ENCODE measurements around the gene COX14. TPM values are rescaled to one million over a fixed set of nuclear protein-coding genes. Genes with fewer than 3 reads are reported as not detected.

The COX14 gene
- total RNA-seq, 1 experiment from 2014 or later: 74.5 TPM

- Histone ChIP-seq H3K4me1 (ENCODE audit: control insufficient read depth, insufficient read depth, low read length) (0 out of 2 replicates have a peak, but pooled peaks cover 3% of the 10 kb centered on the region), H3K36me3 (ENCODE audit: control insufficient read depth, insufficient read depth, low read length) (no peaks in the 10 kb centered on the region), H3K4me3 (ENCODE audit: low read depth in 2 of 2, low read length in 2 of 2) (no peak overlapping the region), H3K9me3 (ENCODE audit: control insufficient read depth, insufficient read depth, low read depth, low read length) (no peaks in the 10 kb centered on the region), H3K27me3 (ENCODE audit: control insufficient read depth, insufficient read depth, low read length) (no peaks in the 10 kb centered on the region), H3K27ac (ENCODE audit: low read length) (no peak overlapping the region)
- DNase-seq (ENCODE audit: low read depth, low spot score) (no peak), ATAC-seq (no peak)
- no TSS peak for BruUV-seq (replicated peaks)
- in situ Hi-C loops (cut with HindIII; ENCODE audit: low pct_unique_long_range_greater_than_20kb, low sequenced_read_pairs) (no loop called here), intact Hi-C loops (cut with micrococcal nuclease; ENCODE audit: unreplicated experiment) (no loop called here)
- CTCF ChIA-PET: interaction anchor here (0.6 to 3.9 kb wide), 3 partner anchors 9 to 99 kb away, joined by 3 to 13 read pairs (median 3); no protein-coding TSS in a partner anchor
- POLR2A ChIA-PET: no interaction called here
- TF ChIP-seq POLR2AphosphoS5 (IDR thresholded peaks at IDR 0.05; ENCODE audit: low read depth, low read length) (no peak), TCF7L2 (IDR thresholded peaks at IDR 0.05; ENCODE audit: low read depth, low read length) (no peak), SIN3A (IDR thresholded peaks at IDR 0.05; ENCODE audit: borderline replicate concordance, insufficient read depth, low read depth, low read length) (no peak), CTCF (IDR thresholded peaks at IDR 0.05) (no peak), REST (IDR thresholded peaks at IDR 0.05; ENCODE audit: insufficient read depth in 1 of 2, low read depth in 2 of 2, low read length in 1 of 2) (no peak)
These were observed 46.2 kb upstream of the COX14 start for GRCh38 chr12:50065726-50066310.

GRCh38 chr12:50066402-50066801, 45.6 kb upstream of the COX14 start:
- CTCF ChIA-PET: interaction anchor here (0.6 to 3.9 kb wide), 2 partner anchors 10 to 99 kb away, joined by 3 to 13 read pairs; no protein-coding TSS in a partner anchor
- H3K9me3 ChIP-seq (ENCODE audit: control insufficient read depth, insufficient read depth, low read depth, low read length): no peaks in the 10 kb centered on the region
- POLR2A ChIA-PET: no interaction called here
- H3K4me1 ChIP-seq (ENCODE audit: control insufficient read depth, insufficient read depth, low read length): 0 out of 2 replicates have a peak, but pooled peaks cover 3% of the 10 kb centered on the region
- in situ Hi-C loops (cut with HindIII; ENCODE audit: low pct_unique_long_range_greater_than_20kb, low sequenced_read_pairs) (no loop called here), intact Hi-C loops (cut with micrococcal nuclease; ENCODE audit: unreplicated experiment) (no loop called here)
- DNase-seq (ENCODE audit: low read depth, low spot score) (no peak), ATAC-seq (no peak)
- no peaks in the 10 kb centered on the region for H3K27me3 ChIP-seq (ENCODE audit: control insufficient read depth, insufficient read depth, low read length)
- TF ChIP-seq SIN3A (IDR thresholded peaks at IDR 0.05; ENCODE audit: borderline replicate concordance, insufficient read depth, low read depth, low read length): no peak
- no peak for TF ChIP-seq POLR2AphosphoS5 (IDR thresholded peaks at IDR 0.05; ENCODE audit: low read depth, low read length)
- TF ChIP-seq CTCF (IDR thresholded peaks at IDR 0.05): no peak
- TF ChIP-seq TCF7L2 (IDR thresholded peaks at IDR 0.05; ENCODE audit: low read depth, low read length): no peak
- no peak for TF ChIP-seq REST (IDR thresholded peaks at IDR 0.05; ENCODE audit: insufficient read depth in 1 of 2, low read depth in 2 of 2, low read length in 1 of 2)
- H3K36me3 ChIP-seq (ENCODE audit: control insufficient read depth, insufficient read depth, low read length): no peaks in the 10 kb centered on the region
- no peak overlapping the region for H3K27ac ChIP-seq (ENCODE audit: low read length)
- H3K4me3 ChIP-seq (ENCODE audit: low read depth in 2 of 2, low read length in 2 of 2): no peak overlapping the region
- BruUV-seq (replicated peaks): no TSS peak
